Cardiac muscle cell (in vitro differentiated cells and primary cell): ENCODE data around the gene EXOC6. TPM values are rescaled to one million over a fixed set of nuclear protein-coding genes. Genes with fewer than 3 reads are reported as not detected.
A peak's percentile ranks its signal among the peaks of the same experiment; 100 is the strongest.

Source experiments
- DNase-seq, 2 donors: peaks; one replicate each; pipeline versions ENCODE4 v3.0.0 to v3.0.0-alpha.2; 2010 to 2017; ENCODE audit warnings: low read depth in 1 of 2, low spot score in 1 of 2
- H3K27ac ChIP-seq: fragments of 200-600 bp; sonication (generic); 2 replicates; pipeline ENCODE4 v1.5.1; 2016
- H3K27me3 ChIP-seq: fragments of 200-600 bp; sonication (generic); 2 replicates; pipeline ENCODE4 v1.6.0; 2016; ENCODE audit warnings: control low read depth
- H3K36me3 ChIP-seq: fragments of 200-600 bp; sonication (generic); 2 replicates; pipeline ENCODE4 v1.5.1; 2016; ENCODE audit warnings: control low read depth
- H3K4me1 ChIP-seq: fragments of 200-600 bp; sonication (generic); 2 replicates; pipeline ENCODE4 v1.8.1; 2017; ENCODE audit warnings: low read depth, mild to moderate bottlenecking, mixed run types
- H3K4me3 ChIP-seq: fragments of 200-600 bp; sonication (generic); 2 replicates; pipeline ENCODE4 v1.5.1; 2016; ENCODE audit warnings: mild to moderate bottlenecking
- H3K9me3 ChIP-seq: fragments of 200-600 bp; sonication (generic); 2 replicates; pipeline ENCODE4 v1.5.1; 2017; ENCODE audit warnings: low read depth, mild to moderate bottlenecking, control low read depth
- CTCF ChIP-seq: IDR thresholded peaks from 2 replicates; pipeline ENCODE4 v1.5.1; 2012; ENCODE audit warnings: low read depth, mild to moderate bottlenecking, low read length
- polyA plus RNA-seq: library from polyadenylated mRNA; unstranded; fragments of >200 nt; fragmentation: Nextera tagmentation; extraction: Ambion mirVana; gene quantifications from 2 replicates; pipeline ENCODE4 v1.2.1, GENCODE V29; 2016
- total RNA-seq: library from RNA; depleted of rRNA; stranded (reverse); fragments of >200 nt; gene quantifications from 2 replicates; pipeline ENCODE4 v1.2.3, GENCODE V29; 2016

The EXOC6 gene
- total and polyA plus RNA-seq, 2 experiments from 2014 or later, result 5.7 to 6.3 TPM

- no peaks in the 10 kb centered on the region for H3K9me3 ChIP-seq
- no peak overlapping the region for H3K4me3 ChIP-seq
- TF ChIP-seq CTCF, result no peak
- H3K27me3 ChIP-seq, result no peaks in the 10 kb centered on the region
- no peak overlapping the region for H3K27ac ChIP-seq
- no peaks in the 10 kb centered on the region for H3K36me3 ChIP-seq
- peaks cover 25% of the 10 kb centered on the region for H3K4me1 ChIP-seq
- DNase-seq, result no peak
Measured at GRCh38 chr10:93027508-93027907, 179.2 kb downstream of the EXOC6 start.

GRCh38 chr10:93028883-93029282, 180.6 kb downstream of the EXOC6 start:
- Histone ChIP-seq H3K4me3 (no peak overlapping the region), H3K4me1 (peaks cover 26% of the 10 kb centered on the region), H3K9me3 (no peaks in the 10 kb centered on the region), H3K27me3 (no peaks in the 10 kb centered on the region), H3K27ac (no peak overlapping the region), H3K36me3 (no peaks in the 10 kb centered on the region)
- peak in 1 of 2 donors; percentile 41 for DNase-seq
- no peak for TF ChIP-seq CTCF

- Histone ChIP-seq H3K4me3 (no peak overlapping the region), H3K27ac (no peak overlapping the region), H3K4me1 (peaks cover 35% of the 10 kb centered on the region), H3K9me3 (no peaks in the 10 kb centered on the region), H3K36me3 (no peaks in the 10 kb centered on the region), H3K27me3 (no peaks in the 10 kb centered on the region)
- no peak for TF ChIP-seq CTCF
- peak in 1 of 2 donors; percentile 78 for DNase-seq
Measured at GRCh38 chr10:93030409-93030808, 182.1 kb downstream of the EXOC6 start.

- Histone ChIP-seq H3K9me3 (no peaks in the 10 kb centered on the region), H3K4me3 (no peak overlapping the region), H3K36me3 (no peaks in the 10 kb centered on the region), H3K4me1 (peaks cover 35% of the 10 kb centered on the region), H3K27me3 (no peaks in the 10 kb centered on the region), H3K27ac (no peak overlapping the region)
- DNase-seq, result no peak
- no peak for TF ChIP-seq CTCF
Measured at GRCh38 chr10:93032105-93032808, 183.9 kb downstream of the EXOC6 start.

GRCh38 chr10:93032809-93033137, 184.5 kb downstream of the EXOC6 start:
- Histone ChIP-seq H3K27ac (no peak overlapping the region), H3K4me1 (peaks cover 35% of the 10 kb centered on the region), H3K36me3 (no peaks in the 10 kb centered on the region), H3K4me3 (no peak overlapping the region), H3K27me3 (no peaks in the 10 kb centered on the region), H3K9me3 (no peaks in the 10 kb centered on the region)
- no peak for TF ChIP-seq CTCF
- no peak for DNase-seq
